ENCODE data around the gene GRIK5. TPM values are rescaled to one million over a fixed set of nuclear protein-coding genes. Genes with fewer than 3 reads are reported as not detected.
A peak's percentile ranks its signal among the peaks of the same experiment; 100 is the strongest.

The GRIK5 gene
- total RNA-seq, 1 experiment from 2014 or later: 43.1 TPM

GRCh38 chr19:42066075-42066754 is 3.8 kb downstream of the GRIK5 start:
- no peaks in the 10 kb centered on the region; the same call in 1 of the 2 replicates for H3K27me3 Mint-ChIP-seq (ENCODE audit: low read depth)
- no peak overlapping the region for H2BK120ac ChIP-seq (ENCODE audit: low read depth, low read length, poor library complexity, severe bottlenecking)
- H3K9me3 ChIP-seq (ENCODE audit: control insufficient read depth, low read depth, low read length): no peaks in the 10 kb centered on the region
- H3K23me2 ChIP-seq (ENCODE audit: insufficient read length, low read depth, low read length, poor library complexity, severe bottlenecking): peaks cover 16% of the 10 kb centered on the region
- no peak overlapping the region for H4K8ac ChIP-seq (replicated peaks; ENCODE audit: insufficient read length, low read depth, low read length)
- H4K20me1 ChIP-seq (ENCODE audit: control insufficient read depth, insufficient read depth, insufficient read length): no peaks in the 10 kb centered on the region
- no peak overlapping the region for H2BK15ac ChIP-seq (ENCODE audit: low read depth, low read length)
- no peaks in the 10 kb centered on the region for H3K27me3 ChIP-seq (ENCODE audit: insufficient read depth, low read length)
- TF ChIP-seq CTCF (conservative IDR thresholded peaks at IDR 0.05): no peak
- H2BK5ac ChIP-seq (ENCODE audit: insufficient read length, low read length): no peak overlapping the region
- no peak overlapping the region for H3K23ac ChIP-seq (ENCODE audit: insufficient read length, low read depth, low read length)
- H3K79me2 ChIP-seq (ENCODE audit: insufficient read depth, low read length): peaks cover 3% of the 10 kb centered on the region; the same call in 1 of the 2 replicates
- H3K79me1 ChIP-seq (ENCODE audit: insufficient read depth, low read depth, low read length, poor library complexity, severe bottlenecking): no peaks in the 10 kb centered on the region
- peaks cover 2% of the 10 kb centered on the region; the same call in 1 of the 2 replicates for H3K4me1 ChIP-seq (ENCODE audit: insufficient read depth, low read length)
- no peak overlapping the region for H2AFZ ChIP-seq (ENCODE audit: low read length)
- H4K91ac ChIP-seq (ENCODE audit: insufficient read length, low read depth, low read length): no peak overlapping the region
- no peak overlapping the region for H3K4me2 ChIP-seq (ENCODE audit: insufficient read depth, insufficient read length, low read length)
- H2BK20ac ChIP-seq (ENCODE audit: low read depth, low read length, poor library complexity, severe bottlenecking): no peak overlapping the region
- no CpG with 5 or more reads among the region's 9 CpGs for WGBS (ENCODE audit: extremely low coverage, insufficient read length, low lambda C conversion rate)
- peak; percentile 68 for DNase-seq
- H3K36me3 Mint-ChIP-seq (ENCODE audit: insufficient read depth in 1 of 3, low read depth in 3 of 3): peaks cover 26 to 42% (median 40%) of the 10 kb centered on the region in 3 experiments
- no peak overlapping the region for H2AK5ac ChIP-seq (ENCODE audit: insufficient read length, low read length)
- no peak overlapping the region for H3K9ac ChIP-seq (ENCODE audit: extremely low read depth, insufficient read length, low read length)
- no peak overlapping the region for H4K5ac ChIP-seq (ENCODE audit: insufficient read length, low read depth, low read length)
- no peak overlapping the region for H3K14ac ChIP-seq (ENCODE audit: insufficient read depth, low read length)
- no peak overlapping the region for H3K4me3 Mint-ChIP-seq
- H3K27ac Mint-ChIP-seq: no peak overlapping the region
- H3T11ph ChIP-seq (ENCODE audit: low read length): no peak overlapping the region
- H3K9me3 Mint-ChIP-seq: no peaks in the 10 kb centered on the region
- H3K4me1 Mint-ChIP-seq: peaks cover 9 to 11% of the 10 kb centered on the region in 2 experiments
- H3K27ac ChIP-seq (ENCODE audit: insufficient read length, low read depth, low read length): no peak overlapping the region
- H3K56ac ChIP-seq (ENCODE audit: insufficient read length, low read depth, low read length): no peak overlapping the region
- H2BK12ac ChIP-seq (ENCODE audit: insufficient read length, low read depth, low read length): no peak overlapping the region
- no peak overlapping the region for H3K18ac ChIP-seq (ENCODE audit: insufficient read length, low read depth, low read length)
- no peak overlapping the region for H3K4ac ChIP-seq (ENCODE audit: low read depth, low read length)

Data from H9 (cell line).